Measurements from ENCODE around the gene PLEKHM2. TPM values are rescaled to one million over a fixed set of nuclear protein-coding genes. Genes with fewer than 3 reads are reported as not detected.
A peak's percentile ranks its signal among the peaks of the same experiment; 100 is the strongest.

PLEKHM2 gene
- total and polyA plus RNA-seq, 2 of the 8 experiments (the other 6 are each of a cell fraction or from before 2014, with no cell fraction given) = 38.3 to 47.6 TPM

DNA sequence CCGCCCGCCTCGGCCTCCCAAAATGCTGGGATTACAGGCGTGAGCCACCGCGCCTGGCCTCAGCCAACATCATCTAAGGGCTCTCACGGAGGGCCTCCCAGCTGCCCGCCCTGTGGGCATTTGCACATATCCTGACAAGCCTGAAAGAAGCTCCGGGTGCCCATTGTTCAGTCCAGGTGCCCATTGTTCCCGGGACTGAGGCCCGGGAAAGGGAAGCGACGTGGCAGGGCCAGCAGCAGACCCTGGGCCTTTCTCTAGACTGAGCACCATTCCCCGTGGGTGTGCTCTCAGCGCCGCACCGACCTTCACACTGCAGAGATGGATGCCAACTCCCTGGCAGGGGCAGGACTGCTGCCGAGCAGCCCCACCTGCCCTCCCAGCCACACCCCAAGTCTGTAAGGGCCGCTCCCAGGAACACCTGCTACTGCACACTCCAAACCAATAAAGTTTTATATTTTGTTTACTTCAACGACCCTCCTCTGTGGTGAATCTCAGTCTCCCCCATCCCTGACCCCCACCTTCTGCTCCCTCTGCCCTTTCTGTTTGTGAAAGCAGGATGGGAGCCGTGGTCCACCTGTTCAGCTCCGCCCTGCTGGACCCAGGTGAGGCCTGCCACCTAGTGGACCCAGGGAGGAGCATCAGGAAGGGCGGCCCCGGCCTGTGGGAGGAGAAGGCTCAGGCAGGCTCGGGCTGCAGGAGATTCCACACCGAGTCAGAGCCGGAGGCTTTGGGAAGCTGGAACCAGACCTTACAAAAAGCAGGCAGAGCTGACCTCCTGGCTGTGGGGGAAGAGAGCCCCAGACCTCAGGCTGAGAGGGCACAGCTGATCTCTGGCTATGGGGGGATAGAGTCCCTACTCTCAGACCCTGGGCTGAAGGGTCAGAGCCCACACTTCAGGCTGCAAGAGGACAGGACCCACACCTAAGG is 57.1 kb downstream of the PLEKHM2 start (continued):
- no peak for TF ChIP-seq KDM4A (IDR thresholded peaks at IDR 0.05; ENCODE audit: low read depth, low read length, severe bottlenecking)
- TF ChIP-seq TCF12 (IDR thresholded peaks at IDR 0.05; ENCODE audit: low read depth, low read length) = no peak
- TF ChIP-seq POLR2AphosphoS5 (IDR thresholded peaks at IDR 0.05; ENCODE audit: low read depth, low read length) = no peak
- no peak for TF ChIP-seq SAP30 (IDR thresholded peaks at IDR 0.05; ENCODE audit: insufficient read depth, insufficient replicate concordance, low read length)
- TF ChIP-seq BACH1 (IDR thresholded peaks at IDR 0.05; ENCODE audit: low read length) = 0 out of 2 replicates have a peak, but pooled peaks have one; percentile 13
- TF ChIP-seq HDAC6 (IDR thresholded peaks at IDR 0.05; ENCODE audit: low read depth, low read length) = no peak
- no peak for TF ChIP-seq CBX5 (IDR thresholded peaks at IDR 0.05; ENCODE audit: low read depth, low read length)
- TF ChIP-seq RXRA (IDR thresholded peaks at IDR 0.05; ENCODE audit: insufficient read depth, low read depth, low read length) = no peak
- TF ChIP-seq SP2 (IDR thresholded peaks at IDR 0.05; ENCODE audit: low read length) = no peak
- no peak for TF ChIP-seq CTBP2 (IDR thresholded peaks at IDR 0.05; ENCODE audit: borderline replicate concordance, insufficient read depth, insufficient read length, low read length)
- TF ChIP-seq TAF1 (IDR thresholded peaks at IDR 0.05; ENCODE audit: low read depth, low read length) = no peak
- TF ChIP-seq, protein P1, sequence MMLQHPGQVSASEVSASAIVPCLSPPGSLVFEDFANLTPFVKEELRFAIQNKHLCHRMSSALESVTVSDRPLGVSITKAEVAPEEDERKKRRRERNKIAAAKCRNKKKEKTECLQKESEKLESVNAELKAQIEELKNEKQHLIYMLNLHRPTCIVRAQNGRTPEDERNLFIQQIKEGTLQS (IDR thresholded peaks at IDR 0.05; ENCODE audit: insufficient read depth, low read depth, low read length) = no peak
- TF ChIP-seq HDAC2 (IDR thresholded peaks at IDR 0.05; ENCODE audit: borderline replicate concordance in 1 of 2, low read depth in 2 of 2, low read length in 2 of 2) = no peak
- TF ChIP-seq RNF2 (IDR thresholded peaks at IDR 0.05; ENCODE audit: borderline replicate concordance, low read depth, low read length, missing control alignments, poor library complexity, severe bottlenecking) = no peak
- TF ChIP-seq SP1 (IDR thresholded peaks at IDR 0.05; ENCODE audit: low read depth, low read length) = no peak
- TF ChIP-seq PHF8 (conservative IDR thresholded peaks at IDR 0.05; ENCODE audit: low read depth, low read length) = no peak

Data from H1 (cell line).